Stimulated activated CD8-positive, alpha-beta memory T cell treated with anti-CD3 and anti-CD28 coated beads, Interleukin-15, amount 100 ng/mL, for 48 hours (primary cell): Measurements from ENCODE around the gene SLCO4A1.
A peak's percentile ranks its signal among the peaks of the same experiment; 100 is the strongest.

Experiments
- DNase-seq, 2 donors: peaks; one replicate each; pipeline ENCODE4 v3.0.0-alpha.2; 2020; ENCODE audit warnings: low read depth in 2 of 2

Gene SLCO4A1

DNA sequence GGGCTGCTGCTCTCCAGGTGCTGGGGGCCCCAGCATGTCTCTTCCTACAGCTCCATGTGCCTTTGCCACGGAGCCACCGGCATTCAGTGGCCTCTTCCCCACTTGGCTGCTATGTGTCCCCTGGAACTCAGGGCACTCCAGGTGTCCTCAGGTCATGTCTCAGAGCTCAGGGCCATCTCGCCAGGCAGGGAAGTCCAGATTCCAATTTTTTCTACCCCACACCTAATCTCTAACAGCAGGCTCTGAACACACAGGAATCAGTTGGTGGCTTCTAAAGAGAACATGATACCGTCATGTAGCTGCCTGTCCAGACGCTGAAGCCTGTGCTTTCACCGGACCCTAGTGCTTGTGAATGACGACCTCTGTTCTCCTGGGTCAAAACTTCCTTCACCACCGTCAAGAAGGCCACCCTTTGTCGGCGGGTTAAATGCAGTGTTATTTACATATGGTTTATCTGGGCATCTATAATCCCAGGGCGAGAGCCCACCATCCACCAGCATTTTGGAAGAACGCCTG lies 4.2 kb upstream of the SLCO4A1 start:
- DNase-seq: no peak

DNA sequence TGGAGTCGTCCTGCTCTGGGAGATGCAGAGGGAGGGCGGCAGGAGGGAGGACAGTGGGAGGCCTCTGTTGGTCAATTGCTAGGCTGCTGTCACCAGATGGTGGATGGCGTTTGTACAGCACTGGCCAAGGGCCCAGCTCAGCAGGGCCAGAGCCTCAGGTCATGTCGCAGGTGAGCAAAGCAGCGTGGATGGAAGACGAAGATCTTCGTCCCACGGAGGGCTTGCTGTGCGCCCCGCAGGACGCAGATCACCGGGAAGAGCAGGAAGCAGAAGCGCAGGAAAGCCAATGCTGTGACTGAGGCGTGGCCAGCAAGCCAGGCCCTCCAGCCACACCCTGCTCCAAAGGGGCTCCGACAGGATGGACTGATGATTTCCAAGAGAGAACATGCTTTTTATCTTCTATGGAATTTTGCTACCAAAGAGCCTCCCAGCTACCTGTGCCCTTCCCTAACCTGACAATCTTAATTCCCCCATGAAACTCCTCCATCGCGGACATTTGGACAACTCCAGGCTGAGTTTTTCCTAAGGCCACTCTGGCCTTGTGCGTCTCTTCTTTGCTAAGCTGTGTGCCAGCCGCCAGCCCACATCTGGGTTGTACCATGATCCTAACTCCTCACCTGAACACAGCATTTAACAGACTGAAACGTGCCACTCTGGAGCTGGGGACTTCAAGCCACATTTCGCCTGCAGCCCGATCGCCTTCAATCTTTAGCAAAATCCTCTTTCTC lies 3.5 kb upstream of the SLCO4A1 start:
- no peak for DNase-seq

DNA sequence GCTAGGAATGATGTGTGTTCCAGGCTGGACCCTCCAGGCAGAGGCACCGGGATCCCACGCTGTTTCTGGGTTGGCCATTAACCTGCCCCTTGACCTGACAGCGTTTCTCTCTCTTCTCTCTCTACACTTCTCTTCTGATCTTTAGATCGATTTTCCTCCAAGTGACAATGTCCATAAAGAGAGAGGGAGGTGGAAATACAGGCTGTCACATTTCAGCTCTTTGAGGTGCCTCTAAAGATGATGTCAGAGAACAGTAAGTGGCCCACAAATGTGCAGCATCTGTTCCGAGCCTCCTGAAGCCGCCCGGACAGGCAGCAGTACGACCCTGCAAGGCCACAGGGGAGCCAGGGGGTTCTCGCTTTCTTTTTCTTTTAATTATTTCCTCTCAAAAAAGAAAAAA lies 2.5 kb upstream of the SLCO4A1 start:
- no peak for DNase-seq

DNA sequence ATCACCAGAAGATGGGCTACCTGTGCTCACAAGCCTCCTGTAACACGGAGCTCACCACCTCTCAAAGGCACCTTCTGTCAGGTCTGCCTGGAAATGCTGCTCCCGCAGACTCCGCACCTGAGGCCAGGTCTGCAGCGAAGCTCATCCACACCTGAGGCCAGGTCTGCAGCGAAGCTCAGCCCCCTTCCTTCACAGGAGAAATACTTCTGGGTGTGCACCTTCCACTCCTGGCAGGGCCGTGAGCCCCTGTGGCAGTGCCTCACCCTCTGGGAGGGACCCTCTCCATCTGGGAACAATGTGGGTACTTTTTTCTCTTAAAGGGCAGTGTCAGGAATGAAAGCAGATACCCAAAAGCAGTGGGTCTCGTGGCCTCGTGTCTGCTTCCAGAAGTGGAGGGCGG lies 1.4 kb upstream of the SLCO4A1 start:
- DNase-seq: no peak

DNA sequence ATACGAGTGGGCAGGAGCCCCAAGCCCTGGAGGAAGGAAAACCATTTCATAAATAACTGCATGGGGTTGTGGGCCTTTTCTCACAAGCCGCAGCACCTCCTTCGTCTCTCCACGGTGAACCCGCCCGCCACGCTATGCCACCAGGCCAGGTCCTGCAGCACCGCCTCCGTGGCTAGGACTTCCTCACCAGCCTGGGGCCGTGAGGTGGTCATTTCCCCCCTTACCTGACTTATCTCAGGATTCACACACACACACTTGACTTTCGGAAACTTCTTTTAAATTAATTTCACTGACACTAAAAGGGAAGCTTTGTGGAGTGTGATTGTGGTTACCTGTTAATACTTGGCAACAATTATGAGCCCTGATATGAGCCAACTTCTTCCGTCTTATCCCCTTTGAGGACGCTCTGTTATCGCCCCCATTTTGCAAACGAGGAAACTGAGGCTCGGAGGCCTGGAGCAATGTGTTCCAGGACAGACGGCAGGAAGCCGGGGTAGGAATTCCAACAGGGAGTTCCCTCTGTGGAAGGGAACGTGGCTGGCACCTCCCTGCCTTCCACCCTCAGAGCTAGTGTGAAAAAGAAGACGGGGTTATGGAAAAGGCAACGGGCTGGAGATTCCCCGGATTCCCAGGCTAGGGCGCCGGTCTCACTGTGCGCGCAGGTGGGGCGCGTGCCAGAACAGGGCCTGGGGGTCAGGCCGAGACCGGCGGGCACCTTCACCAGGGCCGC lies 817 bp upstream of the SLCO4A1 start:
- no peak for DNase-seq

DNA sequence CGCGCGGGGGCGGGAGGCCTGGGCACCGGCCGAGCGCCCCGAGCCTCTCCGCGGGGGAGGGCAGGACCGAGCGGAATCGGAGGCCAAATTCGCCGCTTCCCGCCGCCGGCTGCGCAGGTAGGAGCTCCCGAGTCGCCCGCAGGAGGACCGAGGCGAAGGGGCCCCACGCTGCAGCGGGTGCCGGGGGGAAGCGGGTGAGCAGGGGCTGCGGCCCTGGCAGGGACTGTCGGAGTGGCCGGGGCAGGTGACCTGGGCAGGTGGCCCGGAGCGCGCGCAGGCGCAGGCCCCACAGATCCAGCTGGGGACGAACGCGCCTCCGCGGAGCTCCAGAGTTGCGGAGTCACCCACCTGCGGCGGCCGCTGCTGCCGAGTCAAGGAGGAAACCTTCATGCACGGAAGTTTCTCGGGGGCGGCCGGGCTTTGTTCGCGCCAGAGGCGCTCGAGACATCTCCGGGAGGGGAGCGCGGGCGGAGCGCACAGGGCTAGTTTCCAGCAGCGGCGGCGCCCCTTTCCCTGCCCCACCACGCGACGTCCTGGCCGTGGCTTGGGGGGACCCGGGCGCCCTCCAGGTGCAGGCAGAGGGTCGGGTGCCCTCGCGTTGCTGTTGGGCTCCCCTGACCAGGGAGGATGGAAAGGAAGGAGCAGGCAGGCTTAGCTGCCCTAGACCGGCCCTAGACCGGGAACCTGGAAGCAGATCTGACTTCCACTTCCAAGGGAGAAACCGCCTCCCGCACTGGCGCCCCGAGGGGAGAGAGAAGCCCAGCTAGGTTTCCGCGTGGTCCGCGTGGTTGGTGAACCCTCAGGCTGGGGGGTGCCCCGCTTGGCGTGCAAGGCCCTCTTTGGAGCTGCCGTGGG lies 590 bp downstream of the SLCO4A1 start:
- peak in 1 of 2 donors; percentile 39 for DNase-seq

DNA sequence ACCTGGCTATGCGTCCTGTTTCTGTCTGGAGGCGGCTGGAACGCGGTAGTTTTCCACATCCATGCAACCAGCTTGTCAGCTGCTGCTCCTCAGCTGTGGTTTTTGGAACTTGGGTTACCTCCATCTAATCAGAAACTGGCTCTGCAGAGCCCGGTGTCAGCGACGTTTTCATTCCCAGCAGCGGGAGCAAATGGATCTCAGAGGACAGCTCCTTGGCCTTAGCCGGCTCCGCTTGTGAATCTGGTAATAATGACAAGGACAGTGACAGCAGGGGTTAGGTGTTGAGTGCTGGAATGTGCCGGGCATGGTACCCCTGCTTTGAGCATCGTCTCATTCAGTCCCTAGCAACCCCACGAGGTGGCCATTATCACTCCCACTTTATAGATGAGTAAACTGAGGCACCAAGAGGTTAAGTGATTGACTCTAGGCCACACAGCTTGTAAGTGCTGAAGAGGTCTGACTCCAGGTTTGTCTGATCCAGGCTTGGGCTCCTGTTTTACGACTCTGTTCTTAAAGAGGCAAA lies 1.3 kb downstream of the SLCO4A1 start:
- DNase-seq: no peak

DNA sequence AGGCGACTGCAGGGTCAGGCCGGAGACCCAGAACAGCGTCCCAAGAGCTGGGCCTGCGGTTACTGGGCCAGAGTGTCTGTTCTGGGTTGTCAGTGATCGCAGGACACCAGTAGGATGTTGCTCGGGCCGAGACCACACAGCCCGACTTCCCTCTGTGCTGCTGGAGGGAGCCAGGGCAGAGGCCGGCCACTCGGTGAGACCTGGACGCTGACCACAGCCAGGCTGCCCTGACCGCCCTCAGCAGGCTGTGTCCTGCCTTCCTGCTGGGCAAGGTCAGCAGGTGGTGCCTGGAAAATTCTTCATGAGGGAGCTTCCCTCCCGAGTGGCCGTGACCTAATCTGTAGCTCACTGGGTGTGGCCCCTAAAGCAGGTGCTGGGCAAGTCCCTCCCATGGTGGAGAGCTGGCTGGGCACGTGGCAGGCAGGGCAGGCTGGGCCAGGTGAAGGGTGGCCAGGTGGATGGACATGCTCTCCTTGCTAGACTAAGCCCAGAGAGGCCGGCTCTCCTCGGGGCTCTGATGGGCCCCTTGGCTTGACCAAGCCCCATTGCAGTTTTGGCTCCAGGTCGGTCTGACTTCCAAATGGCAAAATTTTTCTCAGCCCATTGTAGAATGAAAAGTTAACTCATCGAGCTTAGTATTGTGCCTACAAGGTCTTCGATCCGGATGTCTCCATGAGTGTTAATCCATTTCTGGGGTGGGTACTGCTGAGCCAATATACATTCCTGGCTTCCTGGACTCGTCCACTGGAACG lies 1.9 kb downstream of the SLCO4A1 start:
- DNase-seq: no peak

DNA sequence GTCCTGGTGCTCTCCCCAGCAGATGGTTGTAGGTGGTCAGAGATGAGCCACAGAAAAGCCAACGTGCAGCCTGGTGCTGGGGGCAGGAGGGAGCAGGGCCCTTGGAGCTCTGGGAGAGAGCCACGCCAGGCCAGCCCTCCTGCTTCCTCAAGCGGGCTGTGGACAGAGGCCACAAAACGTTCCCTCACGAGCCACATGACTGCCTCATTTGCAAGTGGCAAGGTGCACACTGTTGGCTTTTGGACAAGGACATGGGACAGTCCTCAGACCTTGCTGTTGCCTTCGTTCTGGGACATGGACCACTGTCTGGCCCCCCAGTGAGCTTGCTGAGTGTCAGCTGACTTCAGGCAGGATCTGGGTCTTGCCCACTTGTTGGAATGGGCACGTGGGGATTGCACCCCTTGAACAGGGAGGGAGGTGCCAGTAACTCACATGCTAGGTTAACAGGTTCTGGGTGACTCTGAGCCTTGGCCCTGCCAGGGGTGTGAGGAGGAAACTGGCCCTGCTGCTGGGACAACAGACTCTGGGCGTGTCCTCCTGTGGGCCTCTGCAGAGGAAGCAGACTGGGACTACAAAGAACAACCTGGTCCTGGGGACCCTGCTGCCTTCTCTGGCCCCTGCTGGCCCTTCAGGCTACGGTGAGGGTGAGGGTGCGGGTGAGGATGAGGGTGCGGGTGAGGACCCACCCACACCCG lies 2.6 kb downstream of the SLCO4A1 start:
- DNase-seq: no peak

DNA sequence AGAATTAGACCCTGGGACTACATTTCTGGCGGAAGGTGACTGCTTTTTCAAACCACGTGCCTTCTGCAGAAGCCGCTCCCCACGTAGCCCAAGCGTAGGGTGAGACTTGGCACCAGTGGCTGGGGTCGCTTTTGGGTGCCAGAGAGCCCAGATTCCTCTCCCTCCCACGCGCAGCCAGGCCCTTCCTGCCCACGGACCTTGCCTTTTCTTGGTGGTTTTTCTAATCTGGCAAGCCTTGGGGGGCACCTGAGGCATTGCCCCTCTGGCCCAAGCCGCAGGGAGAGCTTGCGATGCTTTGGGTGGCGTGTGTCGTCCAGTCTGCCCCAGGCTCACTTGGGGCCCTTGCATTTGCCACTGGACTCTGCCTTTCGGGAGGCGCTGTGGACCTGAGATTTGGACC lies 3.3 kb downstream of the SLCO4A1 start:
- no peak for DNase-seq

DNA sequence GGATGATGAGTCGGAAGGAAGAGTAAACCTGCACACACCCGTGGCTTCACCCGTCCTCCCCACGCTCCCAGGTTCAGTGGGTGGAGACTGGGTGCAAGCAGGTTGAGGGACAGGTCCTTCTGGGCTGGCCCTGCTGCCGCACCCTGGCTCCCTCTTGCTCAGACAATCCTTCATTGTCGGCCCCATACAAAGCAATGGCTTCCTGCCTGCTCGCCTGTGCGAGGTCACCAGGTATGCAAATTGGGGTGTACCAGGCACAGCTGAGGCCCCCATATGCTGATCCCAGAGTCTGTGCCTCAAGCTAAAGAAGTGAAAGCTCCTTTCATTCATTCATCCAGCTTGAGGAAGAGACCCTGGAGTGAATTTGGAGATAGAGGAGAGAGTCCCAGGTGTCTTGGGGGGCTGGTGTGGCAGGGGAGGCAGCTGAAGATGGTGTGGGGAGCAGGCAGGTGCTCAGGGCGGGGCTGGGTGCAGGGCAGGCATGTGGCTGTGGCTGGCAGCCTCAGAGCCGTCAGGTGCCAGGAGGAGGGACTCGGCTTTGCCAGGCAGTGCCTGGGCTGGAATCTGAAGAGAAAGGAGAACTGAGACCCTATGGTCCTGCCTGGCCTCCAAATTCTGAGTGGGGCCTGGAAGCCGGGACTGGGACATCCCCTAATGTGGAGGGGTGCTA lies 4.7 kb downstream of the SLCO4A1 start:
- no peak for DNase-seq

DNA sequence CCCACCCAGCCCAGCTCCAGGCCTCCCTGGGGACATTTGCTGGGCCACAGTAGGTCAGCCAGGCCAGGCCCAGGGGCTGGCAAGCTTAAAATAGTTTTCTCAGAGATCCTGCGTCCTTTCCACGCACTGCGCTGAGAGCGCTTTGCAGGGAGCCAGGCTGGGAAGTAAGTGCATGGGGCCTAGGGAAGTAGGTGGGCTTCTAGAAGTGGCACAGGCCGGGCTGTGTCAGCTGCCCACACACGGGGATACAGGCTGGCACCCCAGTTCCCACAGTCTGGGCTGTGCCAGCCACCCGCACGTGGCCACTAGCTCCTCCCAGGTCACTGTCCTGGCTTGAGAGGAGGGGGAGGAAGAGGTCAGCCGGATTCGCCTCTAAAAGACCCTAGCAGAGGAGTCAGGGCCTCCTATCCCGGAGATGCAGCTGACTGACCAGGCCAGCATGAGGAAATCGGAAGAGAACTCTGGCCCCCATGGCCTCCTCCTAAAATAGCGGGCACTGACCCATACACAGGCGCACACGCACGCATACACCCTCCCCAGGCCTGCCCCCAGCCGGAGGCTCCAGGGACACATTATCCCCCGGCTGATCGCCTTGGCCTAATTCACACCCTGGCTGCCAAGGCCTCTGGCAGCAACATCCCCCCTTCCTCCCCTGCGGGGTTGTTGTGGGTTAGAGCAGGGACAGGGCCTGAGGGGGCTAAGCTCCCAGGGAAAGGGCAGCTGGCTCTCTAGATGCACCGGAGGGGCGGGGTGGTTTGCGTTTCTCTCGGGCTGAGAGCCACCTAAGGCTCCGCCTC lies 5.4 kb downstream of the SLCO4A1 start:
- no peak for DNase-seq

DNA sequence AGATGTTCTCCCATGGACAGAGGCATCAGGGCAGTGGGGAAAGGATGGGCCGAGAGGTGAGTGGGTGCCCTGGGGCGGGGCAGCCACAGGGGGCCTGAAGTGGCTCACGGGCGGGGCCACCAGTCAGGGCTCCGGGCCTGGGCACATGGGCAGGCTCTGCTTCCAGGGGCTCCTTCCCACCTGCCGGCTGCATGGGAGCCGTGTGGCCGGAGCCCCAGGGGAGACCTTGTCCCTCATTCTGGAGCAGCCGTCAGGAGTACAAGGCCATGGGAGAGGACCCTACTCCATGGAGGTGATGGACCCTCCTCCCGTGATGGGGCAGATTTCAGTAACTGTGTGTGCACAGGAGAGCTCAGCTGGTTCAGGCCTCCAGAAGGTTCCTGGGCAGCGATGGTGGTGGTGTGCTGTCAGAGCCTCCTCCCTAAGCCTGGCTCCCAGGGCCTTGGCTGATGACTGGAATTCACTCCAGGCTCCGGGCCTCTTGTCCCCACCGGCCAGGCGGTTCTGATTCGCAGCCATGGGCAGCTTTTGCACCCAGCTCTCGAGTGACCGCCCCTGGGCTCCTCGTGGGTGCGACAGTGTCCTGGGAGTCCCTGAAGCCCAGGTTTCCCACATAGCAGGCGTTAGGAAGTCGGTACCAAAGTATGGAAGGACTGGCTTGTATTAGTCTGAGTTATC lies 6.2 kb downstream of the SLCO4A1 start:
- no peak for DNase-seq

DNA sequence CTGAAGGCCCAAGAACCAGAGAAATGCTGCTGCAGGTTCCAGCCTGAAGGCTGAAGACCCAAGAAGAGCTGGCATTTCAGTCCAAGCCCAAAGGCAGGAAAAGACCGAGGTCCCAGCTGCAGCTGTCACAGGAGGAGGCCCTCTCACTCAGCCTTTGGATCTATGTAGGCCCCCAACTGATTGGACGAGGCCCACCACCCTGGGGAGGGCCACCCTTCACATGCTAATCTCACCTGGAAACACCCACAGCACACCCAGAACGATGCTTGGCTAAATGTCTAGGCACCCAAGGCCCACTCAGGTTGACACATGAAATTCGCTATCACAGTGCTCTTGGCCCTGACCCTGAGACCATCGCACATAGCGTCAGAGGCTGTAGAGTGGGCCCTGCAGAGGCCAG lies 6.8 kb downstream of the SLCO4A1 start:
- DNase-seq: no peak

DNA sequence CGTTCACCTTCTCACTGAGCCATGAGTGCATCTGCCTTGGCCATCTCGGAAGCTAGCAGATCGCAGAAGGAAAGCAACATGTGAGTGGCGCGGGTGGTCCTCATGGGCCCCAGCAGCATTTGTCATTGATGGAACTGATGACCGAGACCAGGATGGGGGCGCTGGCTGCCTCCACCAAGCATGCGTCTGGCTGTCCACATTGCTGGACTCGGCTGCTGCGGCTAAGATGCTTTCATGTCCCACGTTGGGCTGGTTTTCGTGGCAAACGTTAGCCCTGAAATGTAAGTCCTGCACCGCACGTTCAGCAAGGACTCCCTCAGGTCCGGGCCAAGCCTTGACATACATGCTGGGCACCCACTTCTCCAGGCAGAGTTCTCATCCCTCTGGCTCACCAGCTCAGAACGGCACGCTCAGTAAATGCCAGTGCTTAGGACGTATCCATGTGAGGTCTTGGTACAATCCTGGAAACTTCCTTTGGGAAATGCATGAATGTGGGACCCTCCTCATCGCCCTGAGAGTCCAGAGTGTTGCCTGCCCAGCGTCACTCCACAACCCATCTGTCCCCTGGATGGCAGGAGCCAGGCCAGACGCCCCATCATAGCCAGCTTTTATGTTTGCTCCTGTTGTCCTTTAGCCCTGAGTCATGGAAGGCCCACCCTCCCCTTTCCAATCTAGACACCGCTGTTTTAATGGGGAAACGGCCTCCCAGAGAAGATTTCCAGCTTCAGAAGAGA lies 8.4 kb downstream of the SLCO4A1 start:
- no peak for DNase-seq

DNA sequence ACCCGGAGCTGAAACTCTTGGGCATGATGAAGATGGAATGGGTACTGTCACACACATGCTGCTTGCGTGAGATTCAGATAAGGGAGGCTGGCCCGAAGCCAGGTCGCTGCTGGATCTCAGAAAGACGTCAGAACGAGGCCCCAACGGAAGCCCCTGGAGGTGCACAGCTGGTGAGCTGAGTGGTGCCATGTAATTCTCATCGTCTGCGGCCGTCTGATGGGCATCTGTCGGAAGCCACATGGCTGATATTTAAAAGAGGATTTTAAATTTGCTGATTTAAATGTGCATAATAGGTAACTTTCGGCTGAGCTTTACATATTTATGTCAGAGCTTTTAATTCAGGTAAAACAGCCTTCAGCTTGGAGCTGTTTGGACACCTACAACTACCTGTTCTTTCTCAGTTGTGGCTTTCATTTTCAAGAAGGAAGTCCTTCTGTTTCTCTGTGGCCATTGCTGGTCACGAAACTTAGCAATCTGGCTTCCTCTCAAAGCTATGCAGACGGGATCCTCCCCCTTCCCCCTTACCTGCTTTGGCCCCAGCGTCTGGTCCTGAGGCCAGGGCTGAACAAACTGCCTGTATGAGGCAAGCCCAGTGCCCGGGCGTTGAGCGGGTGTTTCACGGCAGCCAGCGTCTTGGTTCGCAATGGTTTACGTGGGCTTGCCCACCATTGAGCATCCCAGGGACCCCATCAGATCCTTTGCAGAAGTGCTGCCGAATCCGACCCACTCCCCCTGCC lies 9.2 kb downstream of the SLCO4A1 start:
- DNase-seq: peak; percentile 74
